ENCODE measurements around the gene GATD1.
A peak's percentile ranks its signal among the peaks of the same experiment; 100 is the strongest.

GATD1 gene, protein sequence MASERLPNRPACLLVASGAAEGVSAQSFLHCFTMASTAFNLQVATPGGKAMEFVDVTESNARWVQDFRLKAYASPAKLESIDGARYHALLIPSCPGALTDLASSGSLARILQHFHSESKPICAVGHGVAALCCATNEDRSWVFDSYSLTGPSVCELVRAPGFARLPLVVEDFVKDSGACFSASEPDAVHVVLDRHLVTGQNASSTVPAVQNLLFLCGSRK

DNA sequence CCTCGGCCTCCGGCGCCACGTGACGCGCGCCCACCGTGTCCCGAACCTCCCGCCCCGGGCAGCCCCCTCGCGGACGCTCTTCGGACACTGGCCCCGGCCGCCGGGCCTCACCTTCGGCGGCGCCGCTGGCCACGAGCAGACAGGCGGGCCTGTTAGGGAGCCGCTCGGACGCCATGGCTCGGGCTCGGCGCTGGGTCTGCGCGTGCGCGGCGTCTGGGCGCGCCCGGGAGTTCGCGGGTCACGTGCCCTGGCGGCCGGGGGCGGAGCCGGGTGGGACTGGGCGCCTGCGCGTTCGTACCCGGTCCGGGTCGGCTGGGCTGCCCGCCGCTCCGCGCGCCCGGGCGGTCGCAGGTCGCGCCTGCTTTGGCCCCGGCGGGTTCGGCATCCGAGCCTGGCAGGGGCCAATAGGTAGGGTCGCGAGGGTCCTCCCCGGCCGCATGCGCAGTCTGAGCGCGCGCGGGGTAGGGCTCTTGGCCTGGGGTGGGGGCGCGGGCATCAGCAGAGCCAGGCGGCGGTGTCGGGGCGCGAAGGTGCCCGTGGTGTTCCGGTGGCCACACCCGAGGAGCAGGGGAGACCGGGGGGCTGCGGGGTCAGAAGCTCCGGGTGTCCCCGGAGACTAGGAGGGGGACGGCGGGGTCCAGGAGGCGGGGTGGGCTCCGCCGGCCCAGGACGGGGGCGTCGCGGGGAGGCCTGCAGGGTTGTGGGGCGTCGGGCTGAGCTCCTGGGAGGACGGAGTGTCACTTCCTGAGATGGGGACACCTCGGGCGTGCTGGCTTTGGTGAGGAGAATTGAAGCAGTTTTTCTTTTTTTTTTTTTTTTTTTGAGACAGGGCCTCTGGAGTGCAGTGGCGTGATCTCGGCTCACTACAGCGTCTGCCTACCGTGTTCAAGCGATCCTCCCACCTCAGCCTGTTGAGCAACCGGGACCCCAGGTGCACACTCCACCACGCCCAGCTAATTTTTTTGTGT is at the start of gene GATD1:
Gene GATD1 (minus strand): TSS at position 200 of the 968 bp plus-strand sequence. CDS start 25 bp downstream, at position 175.
- peak; percentile 45 to 96 (median 81) for DNase-seq

DNA sequence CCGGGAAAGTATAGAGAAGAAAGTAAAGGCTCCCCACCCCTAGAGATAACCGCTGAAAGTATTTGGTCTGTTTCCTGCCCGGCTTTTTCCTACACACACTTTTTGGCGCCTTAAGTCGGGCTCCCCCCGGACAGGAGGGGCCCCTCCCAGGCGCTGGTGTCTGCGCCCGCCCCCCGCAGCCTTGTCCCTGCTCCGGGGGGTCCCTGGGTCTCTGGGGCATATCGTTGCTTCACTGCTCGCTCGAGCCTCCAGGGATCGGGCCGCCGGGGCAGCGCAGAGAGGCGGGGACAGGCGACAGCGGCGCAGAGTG is 49.5 kb upstream of the GATD1 start:
- DNase-seq: no peak

DNA sequence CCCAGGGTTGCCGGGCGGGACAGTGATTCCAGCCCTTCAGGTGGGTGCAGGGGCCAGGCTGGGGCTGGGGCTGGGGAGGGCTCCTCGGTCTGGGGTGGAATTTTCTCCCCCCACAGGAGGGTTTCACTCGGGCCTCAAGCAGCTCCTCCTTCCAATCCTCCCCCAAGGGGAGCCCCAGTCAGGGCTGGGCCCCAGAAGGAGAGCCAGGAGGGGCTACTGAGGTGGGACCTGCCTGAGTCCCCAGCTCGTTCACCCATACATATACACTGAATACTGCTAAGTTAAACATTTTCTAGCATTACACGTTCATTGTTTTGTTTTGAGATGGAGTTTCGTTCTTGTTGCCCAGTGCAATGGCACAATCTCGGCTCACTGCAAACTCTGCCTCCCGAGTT is 48.9 kb upstream of the GATD1 start:
- no peak for DNase-seq

DNA sequence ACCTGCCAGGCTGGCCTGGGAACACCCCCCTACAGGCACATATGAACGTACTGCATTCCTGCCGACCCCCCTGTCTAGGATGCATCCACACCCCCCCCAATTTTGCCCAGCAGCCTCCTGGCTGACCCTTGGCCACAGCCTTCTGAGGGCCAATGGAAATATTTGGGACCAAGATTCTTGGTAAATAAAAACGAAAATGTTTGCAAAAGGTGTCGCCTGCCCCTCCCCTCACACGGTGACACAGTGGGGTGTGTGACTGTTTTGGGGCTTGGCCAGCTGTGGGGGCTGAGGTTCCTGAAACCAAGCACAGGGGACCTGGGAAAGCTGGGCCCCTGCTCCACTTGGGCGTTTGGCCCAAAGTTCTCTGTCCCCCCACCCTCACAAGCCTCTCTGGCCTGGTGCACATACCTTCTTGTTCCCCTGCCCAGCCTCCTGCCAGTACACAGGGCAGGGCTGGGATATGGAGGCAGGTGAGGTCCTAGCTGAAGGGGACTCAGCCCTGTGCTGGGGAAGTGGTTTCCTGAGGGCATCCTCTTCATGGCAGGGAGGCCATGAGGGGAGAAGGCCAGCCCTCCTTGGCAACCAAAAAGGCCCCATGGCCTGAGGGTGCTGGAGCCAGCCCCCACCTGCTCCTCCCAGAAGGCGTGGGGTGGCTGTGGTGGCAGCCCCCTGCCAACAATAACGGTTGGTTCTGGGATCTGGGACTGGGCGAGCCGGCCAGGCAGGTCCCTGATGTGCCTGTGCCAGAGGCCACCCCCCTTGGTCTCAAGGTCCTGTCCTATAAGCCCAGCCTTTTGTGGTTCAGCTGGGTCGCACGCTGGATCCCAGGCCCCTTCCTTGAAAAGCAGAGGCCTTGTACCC is 48.3 kb upstream of the GATD1 start:
- DNase-seq: no peak

DNA sequence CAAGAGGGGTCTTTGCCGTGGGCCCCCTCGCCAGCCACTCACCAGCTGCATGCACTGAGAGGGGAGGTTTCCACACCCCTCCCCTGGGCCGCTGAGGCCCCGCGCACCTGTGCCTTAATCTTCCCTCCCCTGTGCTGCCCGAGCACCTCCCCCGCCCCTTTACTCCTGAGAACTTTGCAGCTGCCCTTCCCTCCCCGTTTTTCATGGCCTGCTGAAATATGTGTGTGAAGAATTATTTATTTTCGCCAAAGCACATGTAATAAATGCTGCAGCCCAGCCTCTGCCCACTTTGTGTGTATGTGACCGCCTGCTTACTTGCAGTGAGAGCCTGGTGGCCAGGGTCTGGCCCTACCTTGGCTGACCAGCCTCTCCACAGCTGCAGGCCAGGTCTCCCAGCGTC is 47.7 kb upstream of the GATD1 start:
- no peak for DNase-seq

DNA sequence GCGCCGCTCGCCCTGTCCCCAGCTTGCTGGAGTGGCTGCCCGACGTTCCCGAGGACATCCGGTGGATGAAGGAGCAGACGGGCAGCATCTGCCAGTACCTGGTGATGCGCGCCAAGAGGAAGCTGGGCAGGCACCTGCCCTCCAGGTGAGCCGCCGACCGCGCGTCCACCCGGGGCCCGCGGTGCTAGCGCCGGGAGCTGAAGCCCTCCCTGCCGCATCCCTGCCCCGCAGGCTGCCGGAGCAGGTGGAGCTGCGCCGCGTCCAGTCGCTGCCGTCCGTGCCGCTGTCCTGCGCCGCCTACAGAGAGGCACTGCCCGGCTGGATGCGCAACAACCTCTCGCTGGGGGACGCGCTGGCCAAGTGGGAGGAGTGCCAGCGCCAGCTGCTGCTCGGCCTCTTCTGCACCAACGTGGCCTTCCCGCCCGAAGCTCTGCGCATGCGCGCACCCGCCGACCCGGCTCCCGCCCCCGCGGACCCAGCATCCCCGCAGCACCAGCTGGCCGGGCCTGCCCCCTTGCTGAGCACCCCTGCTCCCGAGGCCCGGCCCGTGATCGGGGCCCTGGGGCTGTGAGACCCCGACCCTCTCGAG is 47.1 kb upstream of the GATD1 start:
- no peak for DNase-seq

DNA sequence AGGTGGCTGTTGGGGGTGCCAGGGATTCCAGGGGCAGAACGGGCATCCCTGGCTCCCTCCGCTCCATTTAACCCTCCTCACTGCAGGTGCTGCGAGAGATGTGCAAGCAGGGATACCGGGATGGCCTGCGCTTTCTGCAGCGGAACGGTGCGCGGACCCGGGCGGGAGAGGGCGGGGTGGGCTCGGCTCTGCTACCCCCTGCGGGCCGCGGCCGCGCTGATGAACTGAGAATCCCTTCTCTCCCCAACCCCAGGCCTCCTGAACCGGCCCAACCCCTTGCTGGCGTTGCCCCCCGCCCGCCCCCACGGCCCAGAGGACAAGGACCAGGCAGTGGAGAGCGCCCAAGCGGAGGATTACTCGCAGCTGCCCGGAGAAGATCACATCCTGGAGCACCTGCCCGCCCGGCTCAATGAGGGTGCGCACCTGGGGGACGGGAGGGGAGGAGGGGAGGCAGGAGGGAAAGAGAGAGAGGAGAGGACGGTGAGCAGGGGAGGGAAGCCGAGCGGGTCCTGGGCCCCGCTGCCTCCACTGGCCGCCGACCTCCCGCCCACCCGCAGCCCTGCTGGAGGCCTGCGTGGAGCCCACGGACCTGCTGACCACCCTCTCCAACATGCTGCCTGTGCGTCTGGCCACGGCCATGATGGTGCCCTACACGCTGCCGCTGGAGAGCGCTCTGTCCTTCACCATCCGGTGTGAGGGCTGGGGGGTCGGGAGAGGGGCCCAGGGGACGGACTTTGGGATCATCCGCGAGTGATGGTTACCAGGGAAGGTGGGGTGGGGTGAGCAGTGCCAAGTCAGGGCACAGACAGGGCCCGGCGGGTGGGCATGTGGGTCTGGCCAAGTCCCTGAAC is 46.4 kb upstream of the GATD1 start:
- no peak for DNase-seq

DNA sequence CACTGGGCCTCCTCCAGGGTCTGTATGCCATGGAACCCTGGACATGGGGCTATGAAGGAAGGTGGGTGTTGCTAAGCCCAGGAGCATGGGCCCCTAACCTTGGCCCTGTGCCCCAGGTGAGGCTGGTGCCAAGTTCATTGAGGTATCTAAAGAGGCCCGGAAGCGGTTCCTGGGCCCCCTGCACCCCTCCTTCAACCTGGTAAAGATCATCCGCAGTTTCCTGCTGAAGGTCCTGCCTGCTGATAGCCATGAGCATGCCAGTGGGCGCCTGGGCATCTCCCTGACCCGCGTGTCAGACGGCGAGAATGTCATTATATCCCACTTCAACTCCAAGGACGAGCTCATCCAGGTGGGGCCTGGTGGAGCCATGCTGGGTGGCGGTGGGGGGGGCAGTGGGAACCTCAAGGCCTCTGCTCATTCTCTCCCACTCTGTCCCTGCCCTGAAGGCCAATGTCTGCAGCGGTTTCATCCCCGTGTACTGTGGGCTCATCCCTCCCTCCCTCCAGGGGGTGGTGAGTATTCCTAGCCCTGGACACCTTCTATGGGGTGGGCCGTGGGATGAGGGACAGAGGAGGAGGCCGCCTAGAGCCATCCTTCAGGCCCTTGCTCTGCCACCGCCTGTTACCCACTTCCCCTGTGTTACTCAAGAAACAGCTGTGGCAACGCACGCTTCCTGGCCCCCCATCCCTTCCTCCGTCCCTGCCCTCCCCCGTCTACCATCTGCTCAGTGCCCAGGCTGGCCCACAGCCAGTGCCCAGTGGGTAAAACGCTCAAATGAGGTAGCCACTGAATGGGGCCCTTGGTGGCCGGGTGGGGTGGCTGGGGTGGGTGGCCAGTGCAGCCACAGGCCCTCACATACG is 44.5 kb upstream of the GATD1 start:
- DNase-seq: peak in 3 of 14 donors; percentile 27 to 47 (median 29)

DNA sequence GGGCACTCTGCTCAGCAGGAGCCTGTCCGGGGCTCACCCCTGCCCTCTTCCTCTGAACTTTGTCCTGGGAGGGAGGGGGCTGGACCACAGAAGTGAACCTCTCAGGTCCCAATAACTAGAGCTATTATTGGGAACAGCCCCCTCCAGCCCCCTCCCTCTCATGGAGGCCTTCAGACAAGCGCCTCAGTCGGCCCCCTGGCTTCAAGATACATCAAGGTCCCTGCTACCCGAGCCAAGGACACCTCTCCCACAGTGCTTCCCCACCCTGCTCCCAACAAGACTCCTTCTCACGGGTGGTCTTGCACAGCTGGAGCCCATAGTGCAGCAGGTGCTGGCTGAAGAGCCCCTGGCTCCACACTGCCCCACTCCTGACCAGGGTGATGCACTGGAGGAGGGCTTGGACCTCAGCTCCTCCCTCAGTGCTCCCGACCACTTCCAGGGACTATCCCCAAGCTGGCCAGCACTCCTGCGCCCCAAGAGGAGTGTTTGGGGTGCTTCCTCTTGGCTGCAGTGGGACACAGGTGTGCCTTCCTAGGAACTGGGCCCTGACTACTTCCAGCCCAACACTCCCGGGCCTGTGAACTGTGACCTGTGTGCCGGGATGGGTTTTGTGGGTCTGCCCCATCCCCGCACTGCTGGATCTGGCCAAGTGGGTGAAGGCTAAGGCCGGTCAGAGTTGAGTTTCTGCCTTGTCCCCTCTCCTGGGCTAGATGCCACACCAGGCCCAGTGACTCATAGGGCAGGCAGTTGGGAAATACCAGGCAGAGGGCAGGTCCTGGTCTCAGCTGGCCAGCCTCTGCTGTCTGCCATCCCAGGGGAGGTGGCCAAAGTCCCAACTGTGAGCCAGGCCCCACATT is 43.6 kb upstream of the GATD1 start:
- DNase-seq: peak in 7 of 14 donors; percentile 28 to 88 (median 37)

DNA sequence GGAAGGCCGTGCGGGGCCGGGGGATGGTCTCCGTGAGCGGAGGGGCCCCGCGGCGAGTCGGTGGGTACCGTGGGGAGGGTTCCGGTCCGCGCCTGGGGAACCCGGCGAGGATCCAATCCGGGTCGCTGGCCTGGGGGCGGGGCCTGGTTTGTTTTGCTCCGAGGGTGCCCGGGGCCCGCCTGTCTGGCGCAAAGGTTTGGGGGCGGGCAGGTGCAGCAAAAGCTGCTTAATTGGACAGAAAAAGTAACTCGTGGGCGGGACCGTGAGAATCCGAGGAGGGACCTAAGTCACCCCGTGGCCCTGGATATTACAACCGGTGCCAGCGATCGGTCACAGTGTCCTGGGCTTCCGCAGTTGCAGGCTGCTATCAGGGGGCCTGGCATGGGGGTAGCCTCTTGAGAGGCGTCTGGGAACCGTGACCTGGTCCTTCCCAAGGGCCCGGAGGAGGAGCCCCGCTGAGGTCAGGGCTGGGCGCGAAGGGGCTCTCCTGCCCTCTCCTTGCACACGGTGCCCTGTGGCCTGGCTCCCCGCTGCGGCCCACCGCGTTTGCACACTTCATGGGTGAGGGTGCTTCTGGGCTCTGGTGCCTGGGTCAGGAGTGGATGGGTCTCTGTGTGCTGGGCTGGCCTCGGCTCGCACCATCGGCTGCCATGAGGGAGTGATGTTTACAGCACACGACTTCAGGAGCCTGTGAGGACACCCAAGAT is 42.8 kb upstream of the GATD1 start:
- DNase-seq: peak in 9 of 14 donors; percentile 47 to 79 (median 69)

DNA sequence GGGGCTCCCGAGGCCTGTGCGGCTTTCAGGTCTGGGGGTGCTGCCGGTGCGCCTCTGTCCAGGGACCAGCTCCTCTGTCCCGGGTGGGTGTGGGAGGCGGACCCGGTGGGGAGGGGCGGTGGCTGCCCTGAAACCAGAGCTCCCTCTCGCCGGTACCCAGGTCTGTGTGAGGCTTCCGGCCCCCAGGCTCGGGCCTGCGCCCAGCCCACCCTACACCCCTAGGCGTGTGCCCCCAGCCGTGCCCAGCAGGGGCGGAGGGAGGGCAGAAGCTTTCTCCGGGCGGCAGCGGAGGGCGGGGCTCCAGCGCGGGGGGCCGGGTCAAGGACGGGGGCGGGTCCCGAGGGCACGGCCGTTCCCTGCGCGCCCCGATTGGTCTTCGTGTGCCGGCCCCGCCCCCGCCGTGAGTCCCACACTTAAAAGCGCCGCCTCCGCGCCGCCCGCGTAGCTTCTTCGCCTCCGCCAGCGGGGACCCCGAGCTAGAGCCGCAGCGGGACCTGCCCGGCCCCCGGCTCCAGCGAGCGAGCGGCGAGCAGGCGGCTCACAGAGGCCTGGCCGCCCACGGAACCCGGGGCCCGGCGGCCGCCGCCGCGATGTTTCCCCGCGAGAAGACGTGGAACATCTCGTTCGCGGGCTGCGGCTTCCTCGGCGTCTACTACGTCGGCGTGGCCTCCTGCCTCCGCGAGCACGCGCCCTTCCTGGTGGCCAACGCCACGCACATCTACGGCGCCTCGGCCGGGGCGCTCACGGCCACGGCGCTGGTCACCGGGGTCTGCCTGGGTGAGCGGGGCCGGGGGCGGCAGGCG is 42.0 kb upstream of the GATD1 start:
- DNase-seq: peak in 13 of 14 donors; percentile 32 to 91 (median 78)

DNA sequence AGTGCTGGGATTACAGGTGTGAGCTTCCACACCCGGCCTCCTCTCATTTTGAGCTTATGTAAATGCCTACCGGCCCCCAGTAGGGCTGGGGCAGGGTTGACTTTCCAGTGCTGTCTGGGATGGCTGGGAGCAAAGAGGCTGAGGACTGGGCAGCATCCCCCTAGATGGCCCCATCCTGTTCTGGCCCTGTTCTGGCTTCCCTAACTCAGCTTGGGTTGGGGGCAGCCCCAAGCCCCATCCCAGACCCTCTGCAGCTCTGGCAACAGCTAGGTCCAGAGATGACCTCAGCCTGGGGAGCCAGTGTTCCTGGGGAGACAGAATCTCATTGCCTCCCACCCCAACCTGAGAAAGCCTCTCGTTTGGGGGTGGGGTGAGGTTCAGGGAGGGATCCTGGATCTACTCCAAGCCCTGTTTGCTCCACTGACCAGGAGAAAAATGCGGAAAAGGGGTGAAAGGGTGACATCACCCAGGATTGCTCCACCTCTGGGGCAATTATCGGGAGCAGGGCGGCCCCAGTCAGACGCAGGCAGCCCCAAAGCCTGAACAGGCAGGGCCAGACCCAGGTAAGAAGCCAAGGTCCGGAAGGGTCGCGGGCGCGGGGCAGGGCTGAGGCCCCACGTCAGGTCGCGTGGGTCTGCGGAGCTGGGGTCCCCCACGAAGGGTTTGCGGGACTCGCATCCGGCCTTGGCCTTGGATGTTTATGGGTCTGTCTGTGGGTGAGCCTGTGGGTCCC is 41.3 kb upstream of the GATD1 start, which contains the start of gene PNPLA2:
Gene PNPLA2 (plus strand): TSS at position 519 of the 733 bp plus-strand sequence. CDS start 805 bp downstream, outside the sequence.
- DNase-seq: no peak

DNA sequence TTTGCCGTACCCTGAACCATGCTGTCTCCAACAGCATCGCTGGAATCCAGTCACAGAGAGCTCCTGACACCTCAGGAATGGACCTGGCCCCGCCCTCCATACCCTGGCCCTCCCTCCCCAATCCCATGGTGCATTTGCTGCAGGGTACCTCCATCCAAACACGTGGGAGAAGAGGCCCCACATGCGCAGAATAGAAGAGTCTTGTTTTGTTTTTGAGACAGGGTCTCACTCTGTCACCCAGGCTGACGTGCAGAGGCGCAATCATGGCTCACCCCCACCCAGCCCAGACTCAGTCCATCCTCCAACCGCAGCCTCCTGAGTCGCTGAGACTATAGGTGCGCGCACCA is 39.1 kb upstream of the GATD1 start:
- no peak for DNase-seq

DNA sequence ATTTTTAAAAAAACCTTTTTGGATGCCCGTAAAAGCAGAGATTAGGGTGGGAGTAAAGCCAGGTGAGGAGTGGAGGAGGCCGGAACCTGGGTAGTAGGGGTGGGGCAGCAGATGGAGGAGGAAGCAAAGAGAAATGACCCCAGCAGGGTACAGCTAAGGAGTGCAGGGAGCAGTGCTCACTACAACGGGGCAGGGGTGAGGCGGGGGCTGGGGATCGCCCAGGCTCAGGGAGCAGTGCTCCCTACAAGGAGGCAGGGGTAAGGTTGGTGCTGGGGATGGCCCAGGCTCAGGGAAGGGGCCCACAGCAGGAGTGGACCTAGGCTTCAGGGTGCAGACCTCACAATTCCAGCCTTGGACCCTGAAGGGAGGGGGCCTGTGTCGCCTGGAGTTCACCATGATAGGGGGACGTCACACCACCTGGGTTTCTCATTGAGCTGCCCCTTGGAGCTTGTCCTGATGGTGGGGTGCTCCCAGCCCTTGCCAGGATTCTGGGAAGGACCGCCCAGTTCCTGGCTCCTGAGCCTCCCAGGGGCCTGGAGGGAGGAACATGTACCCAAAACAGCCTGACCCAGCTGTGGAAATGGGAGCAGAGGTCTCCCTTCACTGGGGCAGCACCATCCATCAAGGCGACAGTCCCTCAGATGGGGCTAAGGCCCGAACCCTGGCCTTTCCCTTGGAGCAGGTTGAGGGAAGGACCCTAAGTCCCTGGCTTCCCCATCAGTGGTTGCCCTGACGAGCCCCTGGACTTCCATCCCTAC is 38.6 kb upstream of the GATD1 start:
- no peak for DNase-seq

DNA sequence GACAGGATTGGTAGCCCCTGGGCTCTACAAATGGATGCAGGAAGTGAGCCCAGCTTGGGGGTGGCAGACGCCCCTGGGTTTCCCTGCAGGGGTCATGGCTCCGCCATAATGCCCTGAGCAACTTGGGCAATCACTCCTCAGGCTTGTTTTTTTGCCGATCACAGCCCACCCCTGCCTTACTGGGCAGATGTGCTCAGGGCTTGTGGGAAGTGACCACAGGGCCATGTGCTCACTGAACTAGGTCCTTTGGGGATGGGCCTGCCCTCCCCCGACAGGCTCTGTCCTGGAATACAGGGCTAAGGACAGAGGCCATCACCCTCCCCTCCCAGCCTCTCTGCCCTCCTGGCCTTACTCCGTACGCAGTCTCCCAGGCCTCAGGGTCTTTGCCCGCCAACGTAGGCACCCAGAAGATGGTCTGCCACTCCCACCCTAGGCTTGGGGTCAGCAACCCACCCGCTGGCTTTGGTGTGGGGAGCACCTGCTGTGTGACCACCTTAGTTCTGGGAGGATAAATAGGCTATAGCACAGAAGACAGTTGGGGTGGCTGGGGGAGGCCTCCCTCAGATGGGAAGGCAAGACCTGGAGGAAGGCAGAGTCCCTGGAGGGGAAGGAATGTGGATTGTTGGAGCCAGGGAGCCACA is 36.3 kb upstream of the GATD1 start:
- no peak for DNase-seq

DNA sequence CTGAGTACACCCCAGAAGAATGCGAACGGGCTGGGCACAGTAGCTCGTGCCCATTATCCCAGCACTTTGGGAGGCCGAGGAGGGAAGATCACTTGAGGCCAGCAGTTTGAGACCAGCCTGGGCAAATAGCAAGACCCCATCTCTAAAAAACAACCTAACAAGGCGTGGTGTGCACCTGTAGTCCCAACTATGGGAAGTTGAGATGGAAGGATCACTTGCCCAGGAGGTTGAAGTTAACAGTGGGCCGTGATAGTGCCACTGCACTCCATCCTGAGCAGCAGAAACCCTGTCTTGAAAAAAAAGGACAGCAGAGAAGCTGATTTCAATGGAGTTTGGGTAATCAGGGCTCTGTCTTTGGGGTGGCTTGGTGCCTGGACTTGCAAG is 35.8 kb upstream of the GATD1 start:
- DNase-seq: no peak
